ENCODE data around the gene SLC25A36. TPM values are rescaled to one million over a fixed set of nuclear protein-coding genes. Genes with fewer than 3 reads are reported as not detected.

Gene SLC25A36
- total RNA-seq, 6 donors from 2014 or later: 49.2 to 172 (median 81.8) TPM

GRCh38 chr3:141000027-141000663 lies 58.5 kb downstream of the SLC25A36 start:
- Histone ChIP-seq H3K36me3 (no peaks in the 10 kb centered on the region), H3K27me3 (no peaks in the 10 kb centered on the region), H3K4me3 (no peak overlapping the region), H3K9me3 (no peaks in the 10 kb centered on the region), H3K4me1 (no peaks in the 10 kb centered on the region), H3K27ac (no peak overlapping the region)
- peak in 1 of 2 donors; percentile 65 for DNase-seq
- 0% methylated on average over 2 of the region's 2 CpGs; no CpG with 5 or more reads in 1 of the 2 donors for WGBS, 2 donors
- TF ChIP-seq POLR2A (IDR thresholded peaks at IDR 0.05): no peak
- TF ChIP-seq POLR2AphosphoS5 (IDR thresholded peaks at IDR 0.05): no peak
- peak; percentile 28 to 70 (median 48) for TF ChIP-seq CTCF (IDR thresholded peaks at IDR 0.05)
- TF ChIP-seq EP300 (IDR thresholded peaks at IDR 0.05): no peak
- ATAC-seq (ENCODE audit: low FRiP score in 2 of 2): peak; percentile 85 to 96

GRCh38 chr3:141000686-141001085 lies 59.0 kb downstream of the SLC25A36 start:
- DNase-seq (no peak), ATAC-seq (ENCODE audit: low FRiP score in 2 of 2) (no peak)
- Histone ChIP-seq H3K27me3 (no peaks in the 10 kb centered on the region), H3K4me3 (no peak overlapping the region), H3K27ac (no peak overlapping the region), H3K9me3 (no peaks in the 10 kb centered on the region), H3K4me1 (no peaks in the 10 kb centered on the region), H3K36me3 (no peaks in the 10 kb centered on the region)
- WGBS, 2 donors: 80 to 87% methylated on average over 2 of the region's 2 CpGs
- TF ChIP-seq CTCF (IDR thresholded peaks at IDR 0.05) (no peak), POLR2A (IDR thresholded peaks at IDR 0.05) (no peak), EP300 (IDR thresholded peaks at IDR 0.05) (no peak), POLR2AphosphoS5 (IDR thresholded peaks at IDR 0.05) (no peak)

GRCh38 chr3:141006344-141006743 lies 64.7 kb downstream of the SLC25A36 start:
- Histone ChIP-seq H3K27me3 (no peaks in the 10 kb centered on the region), H3K27ac (no peak overlapping the region), H3K4me3 (no peak overlapping the region), H3K36me3 (no peaks in the 10 kb centered on the region), H3K9me3 (no peaks in the 10 kb centered on the region), H3K4me1 (no peaks in the 10 kb centered on the region)
- DNase-seq: no peak
- WGBS, 2 donors: 88 to 96% methylated on average over 1 of the region's 1 CpG
- ATAC-seq (ENCODE audit: low FRiP score in 2 of 2): no peak
- TF ChIP-seq POLR2A (IDR thresholded peaks at IDR 0.05) (no peak), CTCF (IDR thresholded peaks at IDR 0.05) (no peak), EP300 (IDR thresholded peaks at IDR 0.05) (no peak), POLR2AphosphoS5 (IDR thresholded peaks at IDR 0.05) (no peak)

- no peak for ATAC-seq (ENCODE audit: low FRiP score in 2 of 2)
- no peak for TF ChIP-seq EP300 (IDR thresholded peaks at IDR 0.05)
- TF ChIP-seq POLR2A (IDR thresholded peaks at IDR 0.05): no peak
- no peak for TF ChIP-seq POLR2AphosphoS5 (IDR thresholded peaks at IDR 0.05)
- no peak for TF ChIP-seq CTCF (IDR thresholded peaks at IDR 0.05)
- H3K27me3 ChIP-seq: no peaks in the 10 kb centered on the region
Measured at GRCh38 chr3:141009496-141009895, 67.9 kb downstream of the SLC25A36 start.

More at GRCh38 chr3:141009496-141009895, 67.9 kb downstream of the SLC25A36 start:
- 65 to 71% methylated on average over 3 of the region's 3 CpGs for WGBS, 2 donors
- H3K9me3 ChIP-seq: no peaks in the 10 kb centered on the region
- no peak overlapping the region for H3K4me3 ChIP-seq
- H3K4me1 ChIP-seq: no peaks in the 10 kb centered on the region
- no peaks in the 10 kb centered on the region for H3K36me3 ChIP-seq
- H3K27ac ChIP-seq: no peak overlapping the region
- DNase-seq: no peak
